ENCODE data around the gene HECTD4.

DNA sequence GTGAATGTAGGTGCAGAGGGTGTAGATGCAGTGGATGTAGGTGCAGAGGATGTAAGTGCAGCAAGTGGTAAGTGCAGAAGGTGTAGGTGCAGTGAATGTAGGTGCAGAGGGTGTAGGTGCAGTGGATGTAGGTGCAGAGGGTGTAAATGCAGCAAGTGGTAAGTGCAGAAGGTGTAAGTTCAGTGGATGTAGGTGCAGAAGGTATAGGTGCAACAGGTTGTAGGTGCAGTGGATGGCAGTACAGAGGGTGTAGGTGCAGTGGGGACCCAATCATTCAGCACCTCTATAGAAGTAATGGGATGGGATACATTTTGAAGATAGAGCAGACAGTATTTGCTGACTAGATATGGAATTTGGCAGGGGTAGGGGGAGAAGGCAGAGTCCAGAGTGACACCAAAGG lies 85.0 kb downstream of the HECTD4 start:
- TF ChIP-seq, protein P1, sequence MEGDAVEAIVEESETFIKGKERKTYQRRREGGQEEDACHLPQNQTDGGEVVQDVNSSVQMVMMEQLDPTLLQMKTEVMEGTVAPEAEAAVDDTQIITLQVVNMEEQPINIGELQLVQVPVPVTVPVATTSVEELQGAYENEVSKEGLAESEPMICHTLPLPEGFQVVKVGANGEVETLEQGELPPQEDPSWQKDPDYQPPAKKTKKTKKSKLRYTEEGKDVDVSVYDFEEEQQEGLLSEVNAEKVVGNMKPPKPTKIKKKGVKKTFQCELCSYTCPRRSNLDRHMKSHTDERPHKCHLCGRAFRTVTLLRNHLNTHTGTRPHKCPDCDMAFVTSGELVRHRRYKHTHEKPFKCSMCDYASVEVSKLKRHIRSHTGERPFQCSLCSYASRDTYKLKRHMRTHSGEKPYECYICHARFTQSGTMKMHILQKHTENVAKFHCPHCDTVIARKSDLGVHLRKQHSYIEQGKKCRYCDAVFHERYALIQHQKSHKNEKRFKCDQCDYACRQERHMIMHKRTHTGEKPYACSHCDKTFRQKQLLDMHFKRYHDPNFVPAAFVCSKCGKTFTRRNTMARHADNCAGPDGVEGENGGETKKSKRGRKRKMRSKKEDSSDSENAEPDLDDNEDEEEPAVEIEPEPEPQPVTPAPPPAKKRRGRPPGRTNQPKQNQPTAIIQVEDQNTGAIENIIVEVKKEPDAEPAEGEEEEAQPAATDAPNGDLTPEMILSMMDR (IDR thresholded peaks at IDR 0.05): no peak
- TF ChIP-seq EZH2 (IDR thresholded peaks at IDR 0.05; ENCODE audit: borderline replicate concordance, insufficient read depth, low read depth, low read length, poor library complexity, severe bottlenecking): no peak

Measured in B cell (primary cell).